HEK293 (cell line): Measurements from ENCODE around the gene TLR9.

Experiments
- GLI2 ChIP-seq: fragments of 450-650 bp; formaldehyde crosslinking; IDR thresholded peaks from 2 replicates; pipeline ENCODE4; 2017; ENCODE audit warnings: missing biosample characterization, missing genetic modification characterization, low read depth, borderline replicate concordance
- PRDM2 ChIP-seq: fragments of 450-650 bp; formaldehyde crosslinking; IDR thresholded peaks from 2 replicates; pipeline ENCODE4 v1.5.1; 2016; ENCODE audit warnings: missing biosample characterization, missing genetic modification characterization, borderline replicate concordance
- ZNF133 ChIP-seq: fragments of 450-650 bp; formaldehyde crosslinking; IDR thresholded peaks from 2 replicates; pipeline ENCODE4 v1.5.1; 2016; ENCODE audit warnings: missing biosample characterization, missing genetic modification characterization
- ZNF202 ChIP-seq: fragments of 450-650 bp; formaldehyde crosslinking; IDR thresholded peaks from 2 replicates; pipeline ENCODE4 v1.5.1; 2016; ENCODE audit warnings: missing biosample characterization, missing genetic modification characterization, borderline replicate concordance
- ZNF501 ChIP-seq: fragments of 450-650 bp; formaldehyde crosslinking; IDR thresholded peaks from 2 replicates; pipeline ENCODE4 v1.5.1; 2016; ENCODE audit warnings: missing biosample characterization, missing genetic modification characterization
- TF ChIP-seq, protein P1 (sequence below): fragments of 450-650 bp; formaldehyde crosslinking; IDR thresholded peaks from 2 replicates; pipeline ENCODE4 v1.5.1; 2016; ENCODE audit warnings: missing biosample characterization, missing genetic modification characterization
- TF ChIP-seq, protein P2 (sequence below): fragments of 450-650 bp; formaldehyde crosslinking; IDR thresholded peaks from 2 replicates; pipeline ENCODE4 v1.5.1; 2016; ENCODE audit warnings: missing biosample characterization, missing genetic modification characterization

- no peak for TF ChIP-seq ZNF133
- TF ChIP-seq, protein P1, sequence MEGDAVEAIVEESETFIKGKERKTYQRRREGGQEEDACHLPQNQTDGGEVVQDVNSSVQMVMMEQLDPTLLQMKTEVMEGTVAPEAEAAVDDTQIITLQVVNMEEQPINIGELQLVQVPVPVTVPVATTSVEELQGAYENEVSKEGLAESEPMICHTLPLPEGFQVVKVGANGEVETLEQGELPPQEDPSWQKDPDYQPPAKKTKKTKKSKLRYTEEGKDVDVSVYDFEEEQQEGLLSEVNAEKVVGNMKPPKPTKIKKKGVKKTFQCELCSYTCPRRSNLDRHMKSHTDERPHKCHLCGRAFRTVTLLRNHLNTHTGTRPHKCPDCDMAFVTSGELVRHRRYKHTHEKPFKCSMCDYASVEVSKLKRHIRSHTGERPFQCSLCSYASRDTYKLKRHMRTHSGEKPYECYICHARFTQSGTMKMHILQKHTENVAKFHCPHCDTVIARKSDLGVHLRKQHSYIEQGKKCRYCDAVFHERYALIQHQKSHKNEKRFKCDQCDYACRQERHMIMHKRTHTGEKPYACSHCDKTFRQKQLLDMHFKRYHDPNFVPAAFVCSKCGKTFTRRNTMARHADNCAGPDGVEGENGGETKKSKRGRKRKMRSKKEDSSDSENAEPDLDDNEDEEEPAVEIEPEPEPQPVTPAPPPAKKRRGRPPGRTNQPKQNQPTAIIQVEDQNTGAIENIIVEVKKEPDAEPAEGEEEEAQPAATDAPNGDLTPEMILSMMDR (tag by site-specific recombination): no peak
- no peak for TF ChIP-seq ZNF202 (tag by site-specific recombination)
- TF ChIP-seq ZNF501 (tag by site-specific recombination): no peak
- TF ChIP-seq, protein P2, sequence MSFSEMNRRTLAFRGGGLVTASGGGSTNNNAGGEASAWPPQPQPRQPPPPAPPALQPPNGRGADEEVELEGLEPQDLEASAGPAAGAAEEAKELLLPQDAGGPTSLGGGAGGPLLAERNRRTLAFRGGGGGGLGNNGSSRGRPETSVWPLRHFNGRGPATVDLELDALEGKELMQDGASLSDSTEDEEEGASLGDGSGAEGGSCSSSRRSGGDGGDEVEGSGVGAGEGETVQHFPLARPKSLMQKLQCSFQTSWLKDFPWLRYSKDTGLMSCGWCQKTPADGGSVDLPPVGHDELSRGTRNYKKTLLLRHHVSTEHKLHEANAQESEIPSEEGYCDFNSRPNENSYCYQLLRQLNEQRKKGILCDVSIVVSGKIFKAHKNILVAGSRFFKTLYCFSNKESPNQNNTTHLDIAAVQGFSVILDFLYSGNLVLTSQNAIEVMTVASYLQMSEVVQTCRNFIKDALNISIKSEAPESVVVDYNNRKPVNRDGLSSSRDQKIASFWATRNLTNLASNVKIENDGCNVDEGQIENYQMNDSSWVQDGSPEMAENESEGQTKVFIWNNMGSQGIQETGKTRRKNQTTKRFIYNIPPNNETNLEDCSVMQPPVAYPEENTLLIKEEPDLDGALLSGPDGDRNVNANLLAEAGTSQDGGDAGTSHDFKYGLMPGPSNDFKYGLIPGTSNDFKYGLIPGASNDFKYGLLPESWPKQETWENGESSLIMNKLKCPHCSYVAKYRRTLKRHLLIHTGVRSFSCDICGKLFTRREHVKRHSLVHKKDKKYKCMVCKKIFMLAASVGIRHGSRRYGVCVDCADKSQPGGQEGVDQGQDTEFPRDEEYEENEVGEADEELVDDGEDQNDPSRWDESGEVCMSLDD (tag by site-specific recombination): no peak
- no peak for TF ChIP-seq PRDM2 (tag by site-specific recombination)
- no peak for TF ChIP-seq GLI2 (tag by site-specific recombination)
Observed at GRCh38 chr3:52205727-52206372, 19.6 kb downstream of the TLR9 start.
